Tibial nerve (tissue), 4 donors: Measurements from ENCODE around the gene OR52N2. TPM values are rescaled to one million over a fixed set of nuclear protein-coding genes. Genes with fewer than 3 reads are reported as not detected.
A peak's percentile ranks its signal among the peaks of the same experiment; 100 is the strongest.

ENCODE experiments used
- DNase-seq, 2 donors: peaks; one replicate each; pipeline ENCODE4 v3.0.0-alpha.2; 2019; ENCODE audit warnings: low spot score in 2 of 2
- H3K27ac ChIP-seq, 4 donors: fragments of 200-600 bp; sonication (generic) in 3 of 4; one replicate each; pipeline ENCODE4 v1.5.1; 2017 to 2019; ENCODE audit warnings: mild to moderate bottlenecking in 1 of 4
- H3K27me3 ChIP-seq, 2 donors: fragments of 200-600 bp; sonication (generic) in 1 of 2; one replicate each; pipeline versions ENCODE4 v1.5.1 to v1.6.0; 2017 to 2019
- H3K36me3 ChIP-seq, 3 donors: fragments of 200-600 bp; sonication (generic); one replicate each; pipeline ENCODE4 v1.5.1; 2018 to 2019
- H3K4me1 ChIP-seq, 4 donors: fragments of 200-600 bp; sonication (generic) in 3 of 4; one replicate each; pipeline ENCODE4 v1.5.1; 2017 to 2019
- H3K4me3 ChIP-seq, 4 donors: fragments of 200-600 bp; sonication (generic) in 3 of 4; one replicate each; pipeline ENCODE4 v1.5.1; 2017 to 2019; ENCODE audit warnings: mild to moderate bottlenecking in 1 of 4, moderate library complexity in 1 of 4
- H3K9me3 ChIP-seq, 4 donors: fragments of 200-600 bp; sonication (generic) in 3 of 4; one replicate each; pipeline ENCODE4 v1.5.1; 2017 to 2019
- CTCF ChIP-seq, 5 experiments: fragments of 200-600 bp in 3 of 5; fragments of 450-650 bp in 2 of 5; sonication (generic) in 3 of 5; IDR thresholded peaks; one replicate each; pipeline ENCODE4 v1.5.1; 2016 to 2019; ENCODE audit warnings: antibody characterized with exemption in 5 of 5, mild to moderate bottlenecking in 3 of 5, moderate library complexity in 2 of 5
- EP300 ChIP-seq, 2 donors: sonication (generic); formaldehyde crosslinking; IDR thresholded peaks; one replicate each; pipeline ENCODE4 v1.6.1; 2017; ENCODE audit warnings: antibody characterized with exemption in 2 of 2, mild to moderate bottlenecking in 1 of 2
- POLR2A ChIP-seq, 2 donors: fragments of 450-650 bp; IDR thresholded peaks; one replicate each; pipeline ENCODE4 v1.6.1; 2017; ENCODE audit warnings: antibody characterized with exemption in 2 of 2, mild to moderate bottlenecking in 2 of 2, moderate library complexity in 2 of 2
- WGBS, 2 donors: methylation state at CpG; one replicate each; pipeline ENCODE4 v1.1.5; 2018; 5-methylcytosine and 5-hydroxymethylcytosine counted together
- total RNA-seq, 4 donors: library from RNA; depleted of rRNA; stranded (reverse); fragments of >200 nt; gene quantifications; one replicate each; pipeline ENCODE4 v1.1.0, GENCODE V29; 2016

Gene OR52N2
- total RNA-seq = not detected

DNA sequence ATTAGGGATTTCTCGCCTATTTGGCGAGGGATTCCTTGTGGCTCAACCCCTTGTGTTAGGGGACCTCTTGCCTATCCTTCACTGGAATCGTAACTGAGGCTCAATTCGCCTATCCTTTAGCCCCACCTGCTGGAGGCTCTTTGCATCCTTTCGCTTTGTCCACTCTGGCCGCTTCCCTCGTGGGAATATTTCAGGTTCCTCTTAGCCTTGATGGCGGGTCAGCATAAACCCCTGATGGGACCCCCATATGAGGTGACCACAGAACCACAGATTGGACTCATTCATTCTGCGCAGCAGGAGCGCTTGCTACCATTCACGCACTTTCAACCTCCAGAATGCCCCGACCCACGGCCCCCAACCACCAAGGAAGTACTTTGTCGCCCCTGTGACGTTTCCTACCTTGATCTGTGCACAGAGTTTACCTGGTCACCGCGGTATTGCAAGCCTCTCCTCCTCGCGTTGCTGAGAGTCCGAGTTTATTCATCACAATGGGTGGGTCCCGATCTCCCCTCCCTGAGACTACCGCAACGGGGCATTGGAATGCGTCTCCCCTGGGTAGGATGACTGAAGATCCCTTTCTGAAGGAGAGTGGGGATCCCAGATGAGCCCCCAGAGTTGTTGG, at the start of gene OR52N2:
Gene OR52N2 (plus strand): TSS at position 425 of the 622 bp plus-strand sequence. CDS start 11,412 bp downstream, outside the sequence.
- TF ChIP-seq EP300 (IDR thresholded peaks at IDR 0.05) (no peak), CTCF (IDR thresholded peaks at IDR 0.05) (peak; percentile 63 to 92 (median 75)), POLR2A (IDR thresholded peaks at IDR 0.05) (no peak)
- Histone ChIP-seq H3K27ac (peak within 1 kb of the TSS in 1 of 4 donors; percentile 24), H3K9me3 (peaks cover 0 to 7% (median 0%) of the 10 kb centered on the region in 4 donors), H3K4me3 (peak within 1 kb of the TSS; percentile 43 to 61 (median 46)), H3K36me3 (no peaks in the 10 kb centered on the region), H3K27me3 (no peaks in the 10 kb centered on the region), H3K4me1 (peaks cover 0 to 11% (median 0%) of the 10 kb centered on the region in 4 donors)
- 10 to 23% methylated on average over 24 of the region's 24 CpGs for WGBS, 2 donors
- peak; percentile 49 to 88 for DNase-seq

- Histone ChIP-seq H3K9me3 (no peaks in the 10 kb centered on the region), H3K4me1 (no peaks in the 10 kb centered on the region), H3K36me3 (no peaks in the 10 kb centered on the region), H3K27ac (no peak overlapping the region), H3K27me3 (no peaks in the 10 kb centered on the region), H3K4me3 (no peak overlapping the region)
- WGBS, 2 donors = 57 to 60% methylated on average over 1 of the region's 1 CpG
- no peak for TF ChIP-seq EP300 (IDR thresholded peaks at IDR 0.05)
- no peak for TF ChIP-seq CTCF (IDR thresholded peaks at IDR 0.05)
- TF ChIP-seq POLR2A (IDR thresholded peaks at IDR 0.05) = no peak
- no peak for DNase-seq
Observed at GRCh38 chr11:5767056-5767455, 41.7 kb upstream of the OR52N2 start.

GRCh38 chr11:5783255-5783654, 25.5 kb upstream of the OR52N2 start, which contains the start of gene OR52N5:
Gene OR52N5 (minus strand): TSS chr11:5783355. CDS start chr11:5778634, 4,721 bp downstream.
- no peak within 1 kb of the TSS for H3K27ac ChIP-seq
- H3K4me1 ChIP-seq = no peaks in the 10 kb centered on the region
- no peak within 1 kb of the TSS for H3K4me3 ChIP-seq
- no peaks in the 10 kb centered on the region for H3K36me3 ChIP-seq
- H3K9me3 ChIP-seq = no peaks in the 10 kb centered on the region
- DNase-seq = no peak
- H3K27me3 ChIP-seq = no peaks in the 10 kb centered on the region
- 46 to 55% methylated on average over 4 of the region's 4 CpGs for WGBS, 2 donors
- TF ChIP-seq CTCF (IDR thresholded peaks at IDR 0.05) (no peak), POLR2A (IDR thresholded peaks at IDR 0.05) (no peak), EP300 (IDR thresholded peaks at IDR 0.05) (no peak)

DNA sequence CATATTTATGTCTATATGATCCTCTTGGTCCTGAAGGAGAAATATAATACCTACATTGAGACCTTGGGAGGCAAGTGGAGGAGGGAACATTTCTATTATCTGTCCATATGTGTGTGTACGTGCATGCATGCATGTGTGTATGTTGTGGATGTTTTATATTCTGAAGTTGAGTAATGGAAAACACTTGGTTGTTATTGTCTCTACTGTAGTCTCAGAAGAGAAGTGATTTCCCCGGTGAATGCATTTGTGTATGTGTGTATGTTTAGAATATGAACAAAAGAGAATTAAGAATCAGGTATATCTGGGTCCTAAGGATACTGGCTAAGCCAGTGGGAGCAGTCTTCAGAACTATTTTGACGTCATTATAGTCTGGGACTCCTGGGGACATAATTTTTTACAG, 17.6 kb upstream of the OR52N2 start, which contains the start of gene OR52N1:
Gene OR52N1 (minus strand): TSS at position 101 of the 400 bp plus-strand sequence. CDS start 2,449 bp downstream, outside the sequence.
- H3K4me3 ChIP-seq = no peak within 1 kb of the TSS
- 78 to 85% methylated on average over 3 of the region's 3 CpGs for WGBS, 2 donors
- no peak for DNase-seq
- H3K4me1 ChIP-seq = no peaks in the 10 kb centered on the region
- H3K36me3 ChIP-seq = no peaks in the 10 kb centered on the region
- H3K27ac ChIP-seq = no peak within 1 kb of the TSS
- peaks cover 0 to 5% (median 1%) of the 10 kb centered on the region in 4 donors for H3K9me3 ChIP-seq
- TF ChIP-seq CTCF (IDR thresholded peaks at IDR 0.05) = no peak
- no peak for TF ChIP-seq EP300 (IDR thresholded peaks at IDR 0.05)
- no peak for TF ChIP-seq POLR2A (IDR thresholded peaks at IDR 0.05)
- no peaks in the 10 kb centered on the region for H3K27me3 ChIP-seq

DNA sequence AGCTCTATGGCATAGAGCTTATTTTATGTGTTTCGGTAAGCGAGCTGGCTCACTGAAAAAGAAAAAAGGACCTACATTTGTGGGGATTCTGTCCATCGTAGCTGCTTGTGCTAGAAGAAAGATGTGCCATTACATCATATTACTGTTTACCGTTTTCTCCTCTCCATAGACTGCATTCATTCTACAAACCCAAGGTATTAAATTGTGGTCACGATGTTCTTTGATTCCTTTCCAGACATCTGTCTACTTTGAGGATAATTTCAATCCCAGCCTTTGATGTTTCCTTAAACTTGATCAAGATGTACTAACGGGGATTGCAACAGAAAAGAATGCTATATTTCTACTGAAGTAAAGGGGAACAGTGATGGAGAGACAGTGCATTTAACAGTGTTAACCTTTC, 12.2 kb upstream of the OR52N2 start:
- Histone ChIP-seq H3K27ac (no peak overlapping the region), H3K27me3 (no peaks in the 10 kb centered on the region), H3K4me1 (no peaks in the 10 kb centered on the region), H3K9me3 (peaks cover 0 to 5% (median 1%) of the 10 kb centered on the region in 4 donors), H3K4me3 (no peak overlapping the region), H3K36me3 (no peaks in the 10 kb centered on the region)
- DNase-seq = no peak
- WGBS, 2 donors = 88 to 92% methylated on average over 6 of the region's 6 CpGs
- no peak for TF ChIP-seq EP300 (IDR thresholded peaks at IDR 0.05)
- TF ChIP-seq POLR2A (IDR thresholded peaks at IDR 0.05) = no peak
- no peak for TF ChIP-seq CTCF (IDR thresholded peaks at IDR 0.05)
